HG03139 (cell line): ENCODE data around the gene LIPT2.

Source experiments
- ATAC-seq: cut with Tn5 transposase; IDR thresholded peaks from one replicate; pipeline ENCODE4 v1.9.1; 2021; ENCODE audit not compliant: unreplicated experiment

The LIPT2 gene

DNA sequence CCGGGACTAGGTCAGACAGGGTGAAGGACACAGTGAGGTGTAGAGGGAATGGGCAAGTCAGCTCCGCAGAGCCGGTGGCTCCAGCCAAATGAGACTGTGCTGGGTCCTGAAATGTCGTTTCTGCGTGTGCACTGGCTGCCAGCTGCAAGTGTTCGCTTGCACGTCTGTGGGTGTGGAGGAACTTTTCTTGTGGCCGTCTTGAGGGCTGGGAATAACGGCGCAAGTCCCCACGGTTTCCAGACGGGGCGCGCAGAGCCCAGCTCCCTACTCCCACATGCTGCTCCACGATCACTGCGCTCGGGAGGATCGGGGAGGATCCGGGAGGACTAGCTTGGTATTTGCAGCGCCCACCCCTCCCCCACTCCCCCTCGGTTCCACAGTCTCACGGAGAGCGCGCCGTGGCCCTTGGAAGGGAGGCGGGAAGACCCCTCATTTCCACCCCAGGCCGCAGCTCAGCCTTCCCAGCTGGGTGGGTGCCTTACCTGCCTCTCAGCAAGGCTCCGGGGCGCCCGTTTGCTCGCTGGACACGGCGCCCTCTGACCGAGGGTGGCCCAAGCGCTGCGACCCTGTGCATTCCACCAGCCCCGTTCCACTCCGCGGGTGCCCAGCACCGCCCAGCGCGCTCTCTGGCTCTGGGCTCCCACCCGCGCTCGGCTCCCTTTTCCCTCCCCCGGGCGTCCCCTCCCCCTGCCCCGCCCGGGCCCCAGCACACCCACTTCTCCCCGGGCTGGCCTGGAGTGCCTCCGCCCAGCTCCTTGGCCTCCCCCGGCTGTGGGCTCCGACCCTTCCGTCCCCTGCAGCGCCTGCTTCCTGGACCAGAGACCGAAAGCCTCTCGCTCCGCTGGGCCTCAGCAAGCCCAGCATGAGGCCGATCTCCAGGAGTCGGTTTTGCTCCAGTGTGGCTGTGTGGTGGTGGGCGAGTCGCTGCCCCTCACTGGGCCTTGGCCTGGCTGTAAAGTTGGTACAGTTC is 26.3 kb downstream of the LIPT2 start, which contains the start of gene KCNE3:
KCNE3 (minus strand) TSS at position 634 of the 970 bp plus-strand sequence. CDS start 9,986 bp downstream, outside the sequence.
- ATAC-seq, result no peak

DNA sequence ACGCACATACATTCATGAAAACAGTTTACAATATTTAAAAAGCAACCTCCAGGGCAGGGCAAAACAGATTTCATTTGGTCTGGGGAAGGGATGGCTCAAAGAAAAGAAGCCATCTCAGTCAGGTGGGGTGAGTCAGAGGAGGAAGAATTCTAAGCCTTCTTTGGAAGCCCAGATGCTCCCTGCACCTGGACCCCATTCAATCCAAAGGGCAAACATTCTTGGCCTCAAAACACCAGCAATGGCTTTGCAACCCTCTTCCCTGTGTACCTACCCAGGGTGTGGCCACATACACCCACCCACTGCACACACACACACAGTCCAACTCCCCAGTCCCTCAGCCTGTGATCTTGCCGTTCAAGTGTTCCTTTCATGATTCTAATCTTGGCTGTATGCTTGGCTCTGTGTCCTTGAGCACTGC is 28.2 kb downstream of the LIPT2 start:
- no peak for ATAC-seq

DNA sequence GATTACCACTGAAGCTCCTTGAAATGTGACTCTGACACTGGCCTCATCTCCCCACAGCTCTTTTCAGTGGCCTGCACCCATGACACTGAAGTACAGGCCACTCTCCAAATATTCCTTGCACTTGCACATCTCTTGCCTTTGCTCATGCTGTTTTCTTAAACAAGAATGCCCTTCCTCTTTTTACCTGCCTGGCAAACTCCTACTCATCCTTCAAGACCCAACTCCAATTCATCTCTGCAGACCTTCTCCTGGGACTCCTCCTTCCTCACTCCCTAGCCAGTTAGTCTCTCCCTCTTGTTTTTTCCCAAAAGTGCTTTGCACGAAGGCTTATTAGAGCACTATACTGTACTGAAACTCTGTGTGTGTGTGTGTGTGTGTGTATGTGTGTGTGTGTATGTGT is 28.8 kb downstream of the LIPT2 start:
- ATAC-seq, result no peak

DNA sequence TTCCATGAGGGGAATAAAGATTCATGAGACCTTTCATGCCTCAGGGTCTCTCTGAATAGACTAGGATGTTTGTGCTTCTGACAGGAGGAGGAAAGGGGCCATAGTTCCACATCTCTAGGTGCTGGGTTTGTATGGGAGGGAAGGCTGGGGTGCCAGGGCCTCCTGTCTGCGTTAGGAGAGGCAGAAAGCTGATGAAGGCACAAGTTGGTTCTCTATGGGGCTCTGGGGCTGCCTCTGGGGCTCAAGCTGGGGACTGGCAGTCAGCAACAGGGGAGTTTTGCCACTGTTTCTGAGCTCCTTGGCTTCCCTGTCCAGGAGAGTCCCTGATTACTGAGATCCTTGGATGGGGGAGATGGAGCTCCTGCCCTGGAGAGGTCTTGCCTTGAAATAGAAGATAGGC is 30.3 kb downstream of the LIPT2 start:
- no peak for ATAC-seq

DNA sequence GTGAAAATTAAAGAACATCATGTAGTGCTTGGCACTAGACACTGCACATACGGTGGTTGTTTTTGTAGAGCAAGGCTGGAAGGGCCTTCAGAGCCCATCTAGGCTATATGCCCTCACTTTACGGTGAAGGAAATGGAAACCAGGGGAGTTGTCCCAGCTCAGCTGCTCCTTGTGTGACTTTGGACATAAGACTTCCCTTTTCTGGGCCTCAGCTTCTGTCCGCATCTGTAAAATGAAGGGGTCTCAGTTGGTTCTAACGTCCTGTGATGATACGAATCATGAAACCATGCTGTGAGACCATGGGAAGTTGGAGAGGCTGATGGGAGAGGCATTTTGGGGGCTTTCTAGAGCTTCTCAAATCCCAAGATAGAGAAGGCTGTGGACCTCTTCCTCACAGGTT is 30.9 kb downstream of the LIPT2 start:
- no peak for ATAC-seq

DNA sequence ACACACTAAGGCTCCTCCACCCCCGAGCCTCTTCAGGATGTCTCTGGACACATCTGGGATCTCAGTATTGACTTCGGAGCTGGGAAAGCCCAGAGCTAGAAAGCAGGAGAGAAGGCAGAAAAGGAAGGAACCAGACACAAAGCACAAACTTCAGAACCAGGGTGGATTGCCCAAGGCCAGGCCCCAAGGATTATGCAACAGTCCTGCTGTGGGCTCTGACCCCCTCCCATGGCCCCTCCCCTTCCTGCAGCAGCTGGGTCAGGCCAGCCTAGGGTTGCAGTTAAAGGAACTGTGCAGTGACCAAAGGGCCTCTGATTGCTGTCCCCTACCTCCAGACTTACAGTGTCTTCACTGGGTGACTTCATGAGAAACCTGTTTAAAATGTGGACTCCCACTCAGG is 31.5 kb downstream of the LIPT2 start:
- ATAC-seq, result no peak

DNA sequence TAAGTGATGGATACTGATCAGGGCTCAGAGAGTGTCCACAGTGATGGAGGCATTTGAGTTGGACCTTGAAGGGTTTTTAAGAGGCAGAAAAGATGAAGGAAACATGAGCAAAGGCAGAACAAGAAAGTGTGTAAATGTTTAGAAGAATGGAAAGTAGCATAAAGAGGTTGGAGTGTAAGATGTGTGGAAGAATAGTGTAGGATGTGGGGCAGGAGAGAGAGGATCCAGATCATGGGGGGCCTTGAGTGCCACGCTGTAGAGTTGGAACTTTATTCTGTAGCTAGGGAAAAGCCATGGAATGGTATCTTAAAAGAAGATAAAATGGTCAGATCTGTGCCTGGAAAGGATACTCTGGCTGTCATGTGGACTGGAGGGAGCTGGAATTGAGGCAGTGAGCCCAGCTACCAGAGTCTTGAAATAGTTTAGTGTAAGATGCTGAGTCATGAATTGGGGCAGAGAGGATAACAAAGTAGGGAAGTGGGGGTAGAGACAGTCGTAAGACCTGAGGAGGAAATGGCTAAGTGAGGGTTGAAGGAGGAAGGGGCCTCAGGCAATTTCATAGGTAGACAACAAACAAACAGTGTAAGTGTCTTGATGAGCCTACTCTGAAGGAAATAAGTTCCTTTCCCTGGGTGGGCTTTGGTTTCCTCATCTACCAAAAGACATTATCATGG is 32.9 kb downstream of the LIPT2 start:
- no peak for ATAC-seq

DNA sequence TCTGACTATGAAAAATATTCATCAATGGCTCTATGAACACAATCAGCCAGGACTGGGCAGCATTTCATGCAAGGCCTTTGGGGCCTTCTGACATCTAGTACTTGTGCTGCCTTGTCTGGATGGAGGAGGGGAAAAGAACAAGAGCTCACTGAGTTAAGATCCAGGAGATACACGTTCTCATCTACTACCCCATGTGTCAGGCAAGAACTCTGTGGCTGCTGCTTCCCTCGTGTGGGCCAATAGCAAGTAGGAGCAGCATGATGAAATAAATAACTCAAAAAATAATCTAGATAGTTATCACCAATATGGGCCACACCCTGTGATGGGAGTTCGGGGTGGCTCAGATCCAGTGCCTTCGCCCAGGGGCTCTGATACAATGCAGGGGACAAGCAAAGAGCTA is 33.5 kb downstream of the LIPT2 start:
- ATAC-seq, result no peak

DNA sequence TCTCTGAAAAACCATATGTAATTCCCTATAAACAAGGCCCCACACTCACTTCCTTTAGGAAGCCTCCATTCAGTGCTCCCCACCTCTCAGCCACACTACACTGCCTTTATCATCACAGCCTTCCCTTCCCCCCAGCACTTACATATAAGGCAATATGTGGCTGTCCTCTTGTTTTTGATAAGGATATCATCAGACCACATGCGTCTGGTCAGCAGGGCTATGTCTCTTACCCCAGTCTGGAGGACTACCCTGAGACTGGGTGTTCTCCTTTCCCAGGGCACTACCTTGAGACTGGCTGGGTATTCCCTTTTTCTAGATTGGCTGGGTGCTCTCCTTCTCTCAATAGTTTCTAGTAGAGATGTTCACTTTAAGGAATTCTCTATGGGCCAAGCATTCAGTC is 33.9 kb downstream of the LIPT2 start:
- ATAC-seq, result no peak

DNA sequence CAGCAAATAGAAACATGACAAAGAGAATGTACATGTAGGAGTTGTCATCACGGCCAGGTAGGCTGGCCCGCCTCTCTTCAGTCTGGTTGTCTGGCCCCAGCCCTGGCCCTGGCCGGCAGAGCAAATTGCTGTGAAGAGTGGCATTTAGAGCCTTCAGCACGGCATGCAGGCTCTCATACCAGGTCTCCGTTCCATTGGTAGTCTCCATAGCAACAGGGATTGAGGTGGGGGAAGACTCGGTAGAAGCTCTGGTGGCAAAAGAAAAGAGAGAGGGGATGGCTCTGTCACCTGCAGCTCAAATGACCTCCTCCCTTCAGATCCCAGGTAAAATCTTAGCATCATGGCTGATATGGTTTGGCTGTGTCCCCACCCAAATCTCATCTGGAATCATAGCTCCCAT is 36.2 kb downstream of the LIPT2 start:
- no peak for ATAC-seq

DNA sequence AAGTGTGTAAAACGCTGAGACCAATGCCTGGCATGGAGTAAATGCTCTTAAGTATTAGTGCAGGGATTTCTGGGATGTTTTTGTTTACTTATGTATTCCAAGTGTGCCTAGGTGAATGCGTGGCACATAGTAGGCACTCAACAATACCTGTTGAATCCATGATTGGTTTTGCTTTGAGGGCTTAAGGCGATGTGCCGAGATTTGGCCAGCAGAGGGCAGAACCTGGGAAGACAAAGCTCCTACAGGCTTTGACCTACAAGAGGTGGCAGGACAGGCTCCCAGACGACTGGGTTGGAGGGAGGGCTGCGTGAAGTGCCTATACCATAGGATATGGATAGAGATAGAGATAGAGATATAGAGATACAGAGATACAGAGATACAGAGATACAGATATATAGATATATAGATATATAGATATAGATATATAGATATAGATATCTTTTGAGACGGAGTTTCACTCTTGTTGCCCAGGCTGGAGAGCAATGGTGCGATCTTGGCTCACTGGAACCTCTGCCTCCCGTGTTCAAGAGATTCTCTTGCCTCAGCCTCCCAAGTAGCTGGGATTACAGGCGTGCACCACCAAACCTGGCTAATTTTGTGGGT is 40.0 kb downstream of the LIPT2 start:
- no peak for ATAC-seq

DNA sequence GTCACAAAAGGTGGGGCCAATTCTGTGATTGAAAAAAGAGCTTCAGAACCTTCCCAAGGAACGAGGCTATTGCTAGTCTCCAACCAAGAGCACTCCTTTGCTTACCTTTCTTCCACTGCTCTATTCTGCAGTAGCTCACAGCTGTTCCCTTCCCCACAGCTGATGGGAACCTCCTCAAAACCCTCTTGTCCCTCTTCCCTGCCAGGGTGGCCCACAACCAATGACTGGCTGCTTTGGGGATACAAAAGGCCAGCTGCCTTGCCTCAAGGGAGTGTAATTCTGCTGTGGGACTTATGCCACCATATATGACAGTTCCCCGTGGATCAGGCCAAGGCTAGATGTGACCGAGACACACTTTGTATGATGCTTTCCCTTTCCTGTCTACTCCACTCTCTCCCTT is 41.2 kb downstream of the LIPT2 start:
- ATAC-seq, result no peak

DNA sequence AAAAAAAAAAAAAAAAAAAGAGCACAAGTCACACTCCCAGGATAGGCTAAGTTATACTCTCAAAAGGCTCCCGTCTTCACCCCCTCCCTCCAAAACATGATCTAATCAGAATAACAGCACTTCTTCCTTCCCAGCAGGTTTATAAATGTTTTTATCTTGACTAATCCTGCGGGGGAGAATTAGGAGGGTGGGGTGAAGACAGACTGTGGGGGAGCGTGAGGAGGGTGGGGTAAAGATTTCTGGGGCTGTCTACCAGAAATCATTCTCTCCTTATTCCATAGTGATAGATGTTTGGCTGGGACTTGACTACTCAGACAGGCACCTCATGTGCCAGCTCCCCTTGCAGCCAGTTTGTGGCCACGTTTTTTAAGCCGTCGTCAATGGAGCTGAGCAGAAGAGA is 43.2 kb downstream of the LIPT2 start:
- no peak for ATAC-seq

DNA sequence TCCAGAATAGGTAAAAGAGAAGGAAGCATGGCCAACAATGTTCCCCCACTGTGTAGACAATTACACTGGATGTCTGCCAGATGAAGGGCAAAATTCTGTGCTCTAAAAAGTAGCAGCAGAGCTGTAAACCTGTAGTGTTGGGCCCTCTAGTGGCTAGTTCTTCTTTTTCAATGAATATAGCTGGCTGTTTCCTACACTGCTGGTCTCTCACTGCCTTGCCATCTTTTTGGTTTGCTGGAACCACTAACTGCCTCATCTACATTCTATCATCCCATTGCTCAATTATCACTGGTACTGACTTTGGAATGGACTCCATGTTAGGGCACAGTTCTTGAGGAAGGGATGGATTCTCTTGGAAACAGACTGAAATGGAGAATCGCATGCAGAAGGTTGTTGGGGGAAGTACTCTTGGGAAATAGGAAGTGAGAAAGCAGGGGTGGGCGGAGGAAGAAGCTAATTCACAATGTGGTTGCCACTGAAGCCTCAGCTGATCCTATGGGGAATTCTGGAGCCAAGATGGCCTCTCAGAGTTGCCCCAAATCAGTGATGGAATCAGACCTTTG is 44.1 kb downstream of the LIPT2 start:
- no peak for ATAC-seq

DNA sequence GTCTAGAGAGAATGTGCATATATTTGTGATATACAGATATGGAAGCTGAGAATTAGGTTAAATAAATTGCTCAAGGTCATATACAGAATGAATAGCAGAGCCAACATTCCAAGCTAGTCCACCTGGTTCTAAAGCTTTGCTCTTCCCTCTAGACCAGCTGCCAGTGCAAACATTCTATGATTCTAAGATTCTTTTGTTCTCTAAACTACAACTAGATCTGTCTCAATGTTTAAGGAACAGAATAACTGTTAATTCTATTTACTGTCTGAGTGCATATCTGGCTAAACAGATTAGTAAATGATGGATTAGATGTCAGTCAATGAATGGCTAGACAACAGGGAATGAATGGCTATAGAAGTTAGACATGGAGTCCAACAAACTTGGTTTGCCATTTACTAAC is 45.8 kb downstream of the LIPT2 start:
- no peak for ATAC-seq

DNA sequence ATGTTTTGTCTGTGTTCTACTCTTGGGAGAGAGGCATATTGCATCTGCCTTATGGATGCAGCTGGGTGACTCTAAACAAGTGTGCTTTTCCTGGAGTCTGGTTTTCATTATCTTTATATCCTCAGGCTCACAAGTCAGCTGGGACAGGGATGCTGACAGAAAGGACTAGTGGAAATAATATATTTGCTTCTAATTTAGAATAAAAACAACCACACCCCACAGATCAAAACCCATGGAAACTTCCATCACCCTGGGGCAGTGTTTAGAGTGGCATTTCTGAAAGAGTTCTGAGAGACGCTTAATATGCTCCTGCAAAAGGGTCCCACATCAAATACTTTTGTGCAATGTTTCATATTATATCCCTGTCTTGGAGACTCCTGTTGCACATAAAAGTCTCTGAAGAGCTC is 47.0 kb downstream of the LIPT2 start:
- no peak for ATAC-seq

DNA sequence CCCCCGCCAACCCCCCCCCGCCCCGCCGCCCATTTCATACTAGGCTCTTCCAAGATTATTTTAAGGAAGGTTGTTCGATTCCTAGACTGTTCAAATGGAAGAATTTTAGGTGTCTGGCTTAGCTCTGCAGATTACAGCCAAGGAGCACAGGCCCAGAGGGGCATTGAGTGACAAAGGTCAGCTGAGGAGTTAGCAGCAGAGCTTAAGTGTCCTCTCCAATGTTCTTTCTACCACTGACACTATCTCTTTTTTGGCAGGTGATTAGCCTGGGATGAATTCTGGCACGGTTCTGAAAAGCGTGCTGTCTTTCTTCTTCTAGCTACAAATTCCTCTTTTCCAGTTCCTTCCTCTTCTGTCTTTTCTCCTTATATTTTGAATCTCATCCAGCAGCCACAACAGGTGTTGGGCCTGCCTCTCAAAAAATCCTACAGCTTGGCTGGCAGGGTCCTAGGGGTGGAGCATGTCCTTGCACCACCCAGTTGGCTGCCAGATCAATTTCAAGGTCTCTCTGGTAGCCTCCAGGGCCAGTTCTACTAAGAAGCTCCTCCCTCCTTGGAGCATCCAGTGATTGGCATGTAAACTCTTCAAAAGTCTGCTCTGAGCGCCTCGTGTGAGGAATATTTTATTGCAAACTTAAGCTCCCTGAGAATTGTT is 49.2 kb downstream of the LIPT2 start:
- ATAC-seq, result no peak

DNA sequence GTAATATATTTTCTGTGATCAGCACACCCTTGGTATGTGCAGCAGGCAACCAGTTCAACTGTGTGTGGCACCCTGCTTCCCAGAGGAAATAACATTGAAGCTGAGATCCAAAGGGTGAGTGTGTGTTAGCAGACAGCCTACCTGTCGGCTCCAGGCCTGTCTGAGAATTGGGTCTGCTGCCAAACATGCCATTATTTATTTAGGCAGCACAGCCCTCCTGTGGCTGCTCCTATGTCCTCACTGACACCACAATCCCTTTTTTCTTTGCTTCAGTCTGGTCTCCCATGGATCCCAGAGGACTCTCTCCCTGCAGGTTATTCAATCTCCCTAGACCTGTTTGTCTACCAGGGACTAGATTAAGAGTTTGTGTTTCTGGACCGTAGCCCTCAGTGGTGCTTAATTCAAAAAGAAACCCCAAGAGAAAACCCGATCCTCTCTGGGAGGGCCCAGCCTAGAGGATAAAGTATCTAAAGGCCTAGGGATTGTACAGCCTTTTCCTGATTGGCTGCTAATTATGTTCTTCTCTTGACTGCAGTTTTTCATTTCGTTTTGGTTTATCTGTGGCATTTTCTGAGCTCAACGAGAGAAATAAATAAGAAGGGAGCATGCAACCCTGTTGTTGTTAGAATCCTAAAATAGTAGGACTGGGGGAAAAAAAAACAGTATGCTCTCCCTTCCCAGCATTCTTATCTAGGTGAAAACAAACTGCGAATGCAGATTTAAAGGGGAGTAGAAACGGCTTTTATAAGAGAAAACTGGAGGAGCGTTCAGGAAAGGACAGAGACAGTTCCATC is 50.3 kb downstream of the LIPT2 start:
- no peak for ATAC-seq

DNA sequence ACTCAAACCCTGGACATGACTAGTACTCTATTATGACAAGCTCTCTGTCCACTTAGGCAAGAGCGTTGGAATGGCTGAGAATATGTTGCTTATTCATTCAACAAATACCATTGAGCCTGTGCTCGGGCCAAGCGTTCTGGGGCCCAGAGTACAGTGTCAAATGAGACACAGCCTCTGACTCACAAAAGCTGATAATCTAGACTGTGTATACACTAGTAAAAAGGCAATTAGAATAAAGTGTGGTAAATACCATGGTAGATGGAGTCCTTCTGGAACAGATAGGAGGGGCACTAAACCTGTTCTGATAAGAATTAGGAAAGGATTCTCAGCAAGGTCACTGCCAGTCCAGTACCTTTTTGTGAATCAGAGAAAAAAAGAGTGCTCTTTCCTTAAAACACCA is 50.9 kb downstream of the LIPT2 start:
- ATAC-seq, result no peak
